ENCODE measurements around the gene BCL7C. TPM values are rescaled to one million over a fixed set of nuclear protein-coding genes. Genes with fewer than 3 reads are reported as not detected.

Gene BCL7C
- total and polyA plus RNA-seq, 2 of the 4 experiments (the other 2 are of a cell fraction) = 32.3 to 34.9 TPM

DNA sequence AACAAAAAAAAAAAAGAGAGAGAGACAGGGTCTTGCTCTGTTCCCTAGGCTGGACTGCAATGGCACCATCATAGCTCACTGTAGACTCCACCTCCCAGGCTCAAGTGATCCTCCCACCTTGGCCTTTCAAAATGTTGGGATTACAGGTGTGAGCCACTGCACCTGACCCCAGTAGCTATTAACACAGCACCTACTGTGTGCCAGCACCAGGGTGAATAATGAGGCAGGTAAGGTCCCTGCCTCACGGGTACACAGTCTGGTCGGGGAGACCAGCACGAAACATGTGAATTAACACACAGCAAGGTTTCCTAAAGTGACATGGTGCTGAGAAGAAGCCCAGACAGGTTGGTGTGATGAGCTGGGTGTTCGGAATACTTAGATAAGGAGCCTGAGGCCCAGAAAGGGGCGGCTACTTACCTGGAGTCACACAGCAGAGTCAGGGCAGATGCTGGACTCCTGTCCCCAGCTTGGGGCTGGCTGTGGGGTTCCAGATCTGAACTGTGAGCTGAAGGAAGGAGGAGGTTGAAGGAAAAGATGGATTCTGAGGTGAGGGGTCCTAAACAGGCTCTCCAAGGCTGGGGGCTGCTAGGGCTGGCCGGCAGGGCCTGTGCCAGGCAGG is 19.0 kb upstream of the BCL7C start:
- Histone ChIP-seq H3K4me3 (ENCODE audit: insufficient read depth, low read depth, low read length) (no peak overlapping the region), H3K27me3 (ENCODE audit: control insufficient read depth, insufficient read depth, low read length) (no peaks in the 10 kb centered on the region), H3K4me1 (ENCODE audit: control insufficient read depth, insufficient read depth, low read length) (no peaks in the 10 kb centered on the region; the same call in 1 of the 2 replicates), H2BK15ac (ENCODE audit: low read depth, low read length) (no peak overlapping the region), H2BK5ac (ENCODE audit: low read depth, low read length, poor library complexity, severe bottlenecking) (no peak overlapping the region), H3K14ac (replicated peaks; ENCODE audit: low read depth, low read length) (no peak overlapping the region), H3K36me3 (ENCODE audit: control insufficient read depth, insufficient read depth, low read length) (no peaks in the 10 kb centered on the region), H3K23ac (ENCODE audit: low read depth, low read length) (no peak overlapping the region), H4K5ac (ENCODE audit: low read depth, low read length) (no peak overlapping the region), H3K18ac (ENCODE audit: low read depth, low read length) (no peak overlapping the region), H2AK5ac (ENCODE audit: low read depth, low read length) (no peak overlapping the region), H4K91ac (ENCODE audit: insufficient read depth, low read depth, low read length) (no peak overlapping the region), H3K9ac (ENCODE audit: low read depth, low read length) (no peak overlapping the region), H3K4me2 (ENCODE audit: low read depth, low read length) (no peak overlapping the region), H3K4ac (ENCODE audit: low read depth, low read length) (no peak overlapping the region), H2AK9ac (replicated peaks; ENCODE audit: low read depth, low read length, poor library complexity) (no peak overlapping the region), H3K56ac (ENCODE audit: extremely low read depth, insufficient read depth, low read length) (no peak overlapping the region), H3K79me1 (ENCODE audit: low read depth in 1 of 2, low read length in 2 of 2) (no peaks in the 10 kb centered on the region), H4K8ac (ENCODE audit: low read depth in 2 of 2, low read length in 2 of 2) (no peak overlapping the region), H3K27ac (ENCODE audit: insufficient read depth, low read length) (no peak overlapping the region), H3K9me3 (ENCODE audit: control insufficient read depth, insufficient read depth, low read length) (no peaks in the 10 kb centered on the region), H4K20me1 (ENCODE audit: insufficient read depth, low read length) (no peaks in the 10 kb centered on the region; the same call in 1 of the 2 replicates), H3K9me1 (ENCODE audit: insufficient read depth, low read length) (no peaks in the 10 kb centered on the region), H2BK120ac (ENCODE audit: low read depth, low read length) (no peak overlapping the region), H2AFZ (replicated peaks; ENCODE audit: low read length, poor library complexity) (no peak overlapping the region), H2BK20ac (ENCODE audit: low read depth, low read length) (no peak overlapping the region)
- 76% methylated on average over 2 of the region's 6 CpGs; no CpG with 5 or more reads in 1 of the 2 experiments for WGBS, 2 experiments (ENCODE audit: extremely low coverage in 2 of 2, insufficient read length in 1 of 2)
- DNase-seq (no peak), ATAC-seq (ENCODE audit: low read depth) (no peak)
- dilution Hi-C loops (cut with HindIII; ENCODE audit: low sequenced_read_pairs, unreplicated experiment) = no loop called here
- in situ Hi-C loops (cut with MboI; ENCODE audit: low sequenced_read_pairs) = no loop called here
- no TSS peak for BruUV-seq (replicated peaks)
- intact Hi-C loops (cut with micrococcal nuclease) = no loop called here
- CTCF ChIA-PET = interaction anchor here (0.6 to 0.7 kb wide), 2 partner anchors 29 to 70 kb away, joined by 3 read pairs; no protein-coding TSS in a partner anchor
- TF ChIP-seq MAZ (IDR thresholded peaks at IDR 0.05; ENCODE audit: borderline replicate concordance, low read depth, low read length) (no peak), SMC3 (IDR thresholded peaks at IDR 0.05; ENCODE audit: low read depth, low read length) (no peak), USF2 (IDR thresholded peaks at IDR 0.05; ENCODE audit: low read depth, low read length) (no peak), RAD21 (IDR thresholded peaks at IDR 0.05; ENCODE audit: low read length) (no peak), FOS (IDR thresholded peaks at IDR 0.05; ENCODE audit: low read depth, low read length) (no peak), POLR2A (IDR thresholded peaks at IDR 0.05; ENCODE audit: low read depth, low read length) (no peak), RFX5 (IDR thresholded peaks at IDR 0.05; ENCODE audit: low read depth, low read length) (no peak), RCOR1 (IDR thresholded peaks at IDR 0.05; ENCODE audit: insufficient replicate concordance, low read length) (no peak), CHD1 (IDR thresholded peaks at IDR 0.05; ENCODE audit: low read depth, low read length) (no peak), MAFK (IDR thresholded peaks at IDR 0.05; ENCODE audit: low read depth, low read length) (no peak), NFE2L2 (IDR thresholded peaks at IDR 0.05; ENCODE audit: low read depth, low read length) (no peak), BHLHE40 (IDR thresholded peaks at IDR 0.05; ENCODE audit: low read depth, low read length) (no peak), CEBPB (IDR thresholded peaks at IDR 0.05; ENCODE audit: low read depth, low read length) (no peak), MXI1 (IDR thresholded peaks at IDR 0.05; ENCODE audit: borderline replicate concordance, low read depth, low read length) (no peak)
- TF ChIP-seq, protein P1, sequence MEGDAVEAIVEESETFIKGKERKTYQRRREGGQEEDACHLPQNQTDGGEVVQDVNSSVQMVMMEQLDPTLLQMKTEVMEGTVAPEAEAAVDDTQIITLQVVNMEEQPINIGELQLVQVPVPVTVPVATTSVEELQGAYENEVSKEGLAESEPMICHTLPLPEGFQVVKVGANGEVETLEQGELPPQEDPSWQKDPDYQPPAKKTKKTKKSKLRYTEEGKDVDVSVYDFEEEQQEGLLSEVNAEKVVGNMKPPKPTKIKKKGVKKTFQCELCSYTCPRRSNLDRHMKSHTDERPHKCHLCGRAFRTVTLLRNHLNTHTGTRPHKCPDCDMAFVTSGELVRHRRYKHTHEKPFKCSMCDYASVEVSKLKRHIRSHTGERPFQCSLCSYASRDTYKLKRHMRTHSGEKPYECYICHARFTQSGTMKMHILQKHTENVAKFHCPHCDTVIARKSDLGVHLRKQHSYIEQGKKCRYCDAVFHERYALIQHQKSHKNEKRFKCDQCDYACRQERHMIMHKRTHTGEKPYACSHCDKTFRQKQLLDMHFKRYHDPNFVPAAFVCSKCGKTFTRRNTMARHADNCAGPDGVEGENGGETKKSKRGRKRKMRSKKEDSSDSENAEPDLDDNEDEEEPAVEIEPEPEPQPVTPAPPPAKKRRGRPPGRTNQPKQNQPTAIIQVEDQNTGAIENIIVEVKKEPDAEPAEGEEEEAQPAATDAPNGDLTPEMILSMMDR (conservative IDR thresholded peaks at IDR 0.05; ENCODE audit: low read depth, low read length) = no peak
- TF ChIP-seq, protein P2, sequence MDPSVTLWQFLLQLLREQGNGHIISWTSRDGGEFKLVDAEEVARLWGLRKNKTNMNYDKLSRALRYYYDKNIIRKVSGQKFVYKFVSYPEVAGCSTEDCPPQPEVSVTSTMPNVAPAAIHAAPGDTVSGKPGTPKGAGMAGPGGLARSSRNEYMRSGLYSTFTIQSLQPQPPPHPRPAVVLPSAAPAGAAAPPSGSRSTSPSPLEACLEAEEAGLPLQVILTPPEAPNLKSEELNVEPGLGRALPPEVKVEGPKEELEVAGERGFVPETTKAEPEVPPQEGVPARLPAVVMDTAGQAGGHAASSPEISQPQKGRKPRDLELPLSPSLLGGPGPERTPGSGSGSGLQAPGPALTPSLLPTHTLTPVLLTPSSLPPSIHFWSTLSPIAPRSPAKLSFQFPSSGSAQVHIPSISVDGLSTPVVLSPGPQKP (IDR thresholded peaks at IDR 0.05; ENCODE audit: borderline replicate concordance, low read depth, low read length) = no peak
- POLR2A ChIA-PET (ENCODE audit: unreplicated experiment) = no interaction called here
